Activated CD8-positive, alpha-beta memory T cell treated with anti-CD3 and anti-CD28 coated beads, Interleukin-2, amount 10 ng/mL, durations not matched to agents 7 days and 5 days (primary cell): ENCODE results near the gene B3GNT3. TPM values are rescaled to one million over a fixed set of nuclear protein-coding genes. Genes with fewer than 3 reads are reported as not detected.

Source experiments
- ATAC-seq: fragments of 150-1000 bp; cut with Tn5 transposase; one replicate; pipeline ENCODE4 v1.10.0; 2021; ENCODE audit warnings: moderate library complexity
- CTCF ChIA-PET: fragments of 350-600 bp; sonication (Branson Sonifier 250); formaldehyde crosslinking; loops from one replicate; lab custom pipeline; 2021; ENCODE audit warnings: antibody characterized with exemption; lab: Charles Lee
- DNase-seq: peaks from one replicate; pipeline ENCODE4 v3.0.0-alpha.2; 2020
- H3K27ac Mint-ChIP-seq: one replicate; pipeline ENCODE4 v1.8.0; 2021; ENCODE audit warnings: mild to moderate bottlenecking, mixed read lengths
- H3K27me3 Mint-ChIP-seq: one replicate; pipeline ENCODE4 v1.8.0; 2021; ENCODE audit warnings: mixed read lengths
- H3K36me3 Mint-ChIP-seq: one replicate; pipeline ENCODE4 v1.8.0; 2021; ENCODE audit warnings: mild to moderate bottlenecking, mixed read lengths
- H3K4me1 Mint-ChIP-seq: one replicate; pipeline ENCODE4 v1.8.0; 2021; ENCODE audit warnings: mixed read lengths
- H3K4me3 Mint-ChIP-seq: one replicate; pipeline ENCODE4 v1.8.0; 2021; ENCODE audit warnings: mild to moderate bottlenecking, moderate library complexity, mixed read lengths
- H3K9me3 Mint-ChIP-seq: one replicate; pipeline ENCODE4 v1.8.0; 2022; ENCODE audit warnings: low read depth, mixed read lengths
- total RNA-seq, 2 experiments: library from RNA; stranded (reverse); gene quantifications; one replicate each; pipeline ENCODE4 v1.2.3, GENCODE V29; 2021

B3GNT3 gene
- total RNA-seq, 2 experiments from 2014 or later = not detected

DNA sequence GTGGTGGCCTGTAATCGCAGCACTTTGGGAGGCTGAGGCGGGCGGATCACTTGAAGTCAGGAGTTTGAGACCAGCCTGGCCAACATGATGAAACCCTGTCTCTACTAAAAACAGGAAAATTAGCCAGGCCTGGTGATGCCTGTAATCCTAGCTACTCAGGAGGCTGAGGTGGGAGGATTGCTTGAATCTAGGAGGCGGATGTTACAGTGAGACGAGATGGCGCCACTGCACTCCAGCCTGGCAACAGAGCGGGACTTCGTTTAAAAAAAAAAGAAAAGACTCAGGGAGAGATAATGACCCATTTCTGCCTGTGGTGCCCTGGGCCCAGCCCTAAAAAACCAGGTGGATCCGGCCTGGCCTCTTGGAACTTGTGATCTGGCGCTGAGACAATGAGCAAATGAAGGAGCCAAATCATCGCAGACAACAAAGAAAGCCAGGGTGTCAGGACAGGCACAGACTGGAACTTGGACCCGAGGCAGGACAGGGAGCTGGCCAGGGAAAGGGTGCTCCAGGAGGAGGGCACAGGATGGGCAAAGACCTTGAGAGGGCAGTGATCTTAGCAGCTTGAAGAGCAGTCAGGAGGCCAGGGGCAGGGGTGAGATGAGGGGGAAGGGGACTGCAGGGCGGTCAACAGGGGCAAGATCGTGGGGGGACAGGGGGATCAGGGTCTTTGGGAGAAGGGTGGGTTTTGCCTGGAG, 53.8 kb downstream of the B3GNT3 start:
- peaks cover 15% of the 10 kb centered on the region for H3K36me3 Mint-ChIP-seq
- CTCF ChIA-PET = interaction anchor here (0.6 to 7.0 kb wide), 8 partner anchors 11 to 201 kb away, joined by 3 to 58 read pairs (median 4); partner anchors contain the start of genes CCDC124 and RPL18A
- H3K4me3 Mint-ChIP-seq = peak overlapping the region; percentile 86
- ATAC-seq (no peak), DNase-seq (no peak)
- no peaks in the 10 kb centered on the region for H3K9me3 Mint-ChIP-seq
- H3K4me1 Mint-ChIP-seq = peaks cover 65% of the 10 kb centered on the region
- peak overlapping the region; percentile 95 for H3K27ac Mint-ChIP-seq
- no peaks in the 10 kb centered on the region for H3K27me3 Mint-ChIP-seq

DNA sequence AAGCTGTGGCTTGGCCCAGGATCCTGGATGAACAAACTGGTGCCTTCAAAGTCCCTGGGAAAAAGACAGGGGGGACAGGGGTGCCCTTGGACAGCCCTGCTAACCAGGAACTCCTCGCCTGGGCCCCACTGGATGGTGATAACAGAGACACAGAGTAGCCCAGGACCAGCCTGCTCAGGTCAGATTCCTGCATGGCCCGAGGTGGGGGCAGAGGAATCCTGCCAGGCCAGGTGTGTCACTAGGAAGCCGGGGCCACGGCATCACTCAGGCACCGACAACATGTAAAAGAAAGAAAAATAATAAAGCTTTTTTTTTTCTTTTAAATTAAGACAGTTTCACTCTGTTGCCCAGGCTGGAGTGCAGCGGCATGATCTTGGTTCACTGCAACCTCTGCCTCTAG, 59.1 kb downstream of the B3GNT3 start:
- DNase-seq = no peak
- Mint-ChIP-seq H3K36me3 (no peaks in the 10 kb centered on the region), H3K4me1 (peaks cover 34% of the 10 kb centered on the region), H3K4me3 (no peak overlapping the region), H3K27me3 (no peaks in the 10 kb centered on the region), H3K9me3 (no peaks in the 10 kb centered on the region), H3K27ac (no peak overlapping the region)
- CTCF ChIA-PET = interaction anchor here (0.7 to 9.5 kb wide), 11 partner anchors 18 to 413 kb away, joined by 3 to 361 read pairs (median 7); partner anchors contain the start of genes CCDC124 and MAP1S
- no peak for ATAC-seq

DNA sequence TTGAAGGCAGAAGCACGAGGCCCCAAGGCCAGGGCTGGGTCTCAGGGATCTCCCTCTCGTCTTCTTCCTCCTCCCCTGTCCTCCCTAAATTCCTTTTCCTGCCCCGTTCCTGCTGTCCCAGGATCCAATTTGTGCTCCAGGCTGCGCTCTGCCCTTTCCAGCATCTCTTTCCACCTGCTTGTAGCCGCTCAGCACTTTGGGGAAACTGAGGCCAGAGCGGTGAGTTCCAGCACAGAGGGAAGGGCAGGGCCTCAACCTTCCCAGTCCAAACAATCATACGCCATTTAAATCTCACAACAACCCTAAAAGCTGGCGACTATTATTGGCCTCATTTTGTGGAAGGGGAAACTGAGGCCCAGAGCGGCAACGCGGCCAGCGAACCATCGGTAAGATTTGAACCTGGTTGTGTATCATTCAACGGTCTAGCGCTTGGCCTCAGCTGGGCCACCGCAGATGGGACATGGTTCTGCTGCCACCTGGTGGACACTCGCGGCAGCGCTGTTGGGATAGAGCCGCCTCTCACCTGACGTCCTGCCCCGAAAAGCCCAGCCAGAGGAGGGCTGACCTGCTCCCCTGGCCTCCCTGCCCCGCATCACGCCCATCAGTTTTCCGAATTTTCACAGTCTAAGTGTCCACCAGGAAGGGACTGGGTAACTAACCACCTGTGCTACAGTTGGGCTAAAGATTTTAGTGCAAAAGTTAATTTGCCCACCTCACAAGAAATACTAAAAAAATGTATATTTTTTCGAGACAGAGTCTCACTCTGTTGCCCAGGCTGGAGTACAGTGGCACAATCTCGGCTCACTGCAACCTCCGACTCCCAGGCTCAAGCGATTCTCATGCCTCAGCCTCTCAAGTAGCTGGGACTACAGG, 60.6 kb downstream of the B3GNT3 start:
- peak; percentile 92 for DNase-seq
- peak; percentile 24 for ATAC-seq
- Mint-ChIP-seq H3K9me3 (no peaks in the 10 kb centered on the region), H3K27ac (no peak overlapping the region), H3K4me1 (peaks cover 28% of the 10 kb centered on the region), H3K36me3 (peaks cover 9% of the 10 kb centered on the region), H3K4me3 (no peak overlapping the region), H3K27me3 (no peaks in the 10 kb centered on the region)
- CTCF ChIA-PET = interaction anchor here (0.6 to 9.5 kb wide), 29 partner anchors 9 to 360 kb away, joined by 3 to 361 read pairs (median 4); partner anchors contain the start of genes CCDC124, FCHO1, MAP1S and SLC5A5

DNA sequence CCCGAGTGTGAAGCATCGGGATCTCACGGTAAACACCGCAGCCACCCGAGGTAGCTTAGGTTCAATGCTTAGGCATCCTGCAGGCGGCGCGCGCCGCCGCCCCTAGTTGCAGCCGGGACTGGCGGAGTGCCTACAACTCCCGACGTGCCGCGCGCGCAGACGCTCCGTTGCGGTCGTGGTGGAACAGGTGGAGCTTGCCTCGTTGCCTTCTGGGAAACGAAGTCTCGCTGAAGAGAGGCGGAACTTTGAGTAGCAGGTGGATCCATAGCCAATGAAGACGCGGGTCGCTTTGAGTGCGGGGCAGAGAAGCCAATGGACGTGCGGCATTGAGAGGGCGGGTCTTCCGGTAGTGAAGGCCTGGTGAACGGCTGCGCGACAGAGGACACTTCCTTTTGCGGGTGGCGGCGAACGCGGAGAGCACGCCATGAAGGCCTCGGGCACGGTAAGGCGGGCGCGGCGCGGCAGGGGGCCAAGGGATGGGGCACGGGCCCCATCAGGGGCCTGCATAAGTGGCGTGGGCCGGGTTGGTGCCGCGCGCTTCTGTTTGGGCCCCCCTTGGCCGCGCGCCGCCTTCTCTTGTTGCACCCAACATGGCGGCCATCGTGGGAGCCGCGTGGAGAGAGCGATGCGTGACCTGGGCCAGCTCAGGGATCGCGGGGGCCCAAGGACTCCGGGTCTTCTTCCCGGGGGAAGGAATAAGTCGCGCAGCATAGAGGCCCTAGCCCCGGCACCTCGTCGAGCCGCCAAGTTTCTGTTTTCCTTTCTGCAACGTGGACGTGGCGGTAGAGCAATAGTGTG, 64.8 kb downstream of the B3GNT3 start, which contains the start of gene RPL18A:
TSS of gene RPL18A (plus strand) at position 378 of the 798 bp plus-strand sequence. CDS start at position 425, 47 bp downstream.
- peaks cover 37% of the 10 kb centered on the region for H3K4me1 Mint-ChIP-seq
- ATAC-seq (peak; percentile 97), DNase-seq (peak; percentile 100)
- peak within 1 kb of the TSS; percentile 93 for H3K27ac Mint-ChIP-seq
- H3K4me3 Mint-ChIP-seq = peak within 1 kb of the TSS; percentile 94
- no peaks in the 10 kb centered on the region for H3K9me3 Mint-ChIP-seq
- H3K27me3 Mint-ChIP-seq = no peaks in the 10 kb centered on the region
- CTCF ChIA-PET = interaction anchor here (0.6 to 9.5 kb wide), 45 partner anchors 11 to 419 kb away, joined by 3 to 361 read pairs (median 4); partner anchors contain the start of genes CCDC124, FCHO1, JAK3 and MAP1S
- H3K36me3 Mint-ChIP-seq = peaks cover 37% of the 10 kb centered on the region

DNA sequence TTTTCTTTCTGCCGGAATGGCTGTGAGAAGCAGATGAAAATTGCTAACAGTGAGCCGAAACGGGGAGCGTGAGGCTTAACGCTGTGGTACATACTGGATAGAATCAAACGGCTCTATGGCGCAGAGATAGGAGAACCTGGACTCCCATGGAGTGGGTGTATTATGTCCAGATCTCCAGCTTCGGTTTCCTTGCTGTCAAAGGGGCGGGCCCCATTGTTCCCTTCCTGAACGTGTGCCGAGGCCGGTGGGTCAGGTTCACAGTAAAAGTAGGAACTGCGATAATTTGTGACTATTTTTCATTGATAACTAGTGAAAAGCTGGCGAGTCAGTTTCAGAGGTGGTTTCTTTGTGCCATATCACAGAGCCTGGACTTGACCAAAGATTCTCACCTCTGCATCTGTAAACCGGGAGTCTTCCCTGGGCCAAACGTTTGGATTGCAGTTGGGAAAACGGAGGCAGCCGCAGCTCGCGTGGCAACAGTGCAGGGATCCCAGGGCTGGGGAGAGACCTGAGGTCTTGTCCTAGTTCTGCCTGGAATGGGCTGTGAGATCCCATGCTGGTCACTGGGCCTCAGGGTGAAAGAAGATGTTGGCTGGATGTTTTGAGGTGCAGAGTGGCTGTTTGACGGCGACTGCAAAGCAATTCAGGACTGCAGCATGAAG, 65.5 kb downstream of the B3GNT3 start:
- H3K4me3 Mint-ChIP-seq = peak overlapping the region; percentile 94
- no peaks in the 10 kb centered on the region for H3K9me3 Mint-ChIP-seq
- no peaks in the 10 kb centered on the region for H3K27me3 Mint-ChIP-seq
- CTCF ChIA-PET = interaction anchor here (0.9 to 9.5 kb wide), 7 partner anchors 12 to 238 kb away, joined by 3 to 361 read pairs (median 18); partner anchors contain the start of genes CCDC124, JAK3 and SLC5A5
- H3K27ac Mint-ChIP-seq = peak overlapping the region; percentile 93
- ATAC-seq (no peak), DNase-seq (no peak)
- H3K4me1 Mint-ChIP-seq = peaks cover 34% of the 10 kb centered on the region
- peaks cover 40% of the 10 kb centered on the region for H3K36me3 Mint-ChIP-seq

DNA sequence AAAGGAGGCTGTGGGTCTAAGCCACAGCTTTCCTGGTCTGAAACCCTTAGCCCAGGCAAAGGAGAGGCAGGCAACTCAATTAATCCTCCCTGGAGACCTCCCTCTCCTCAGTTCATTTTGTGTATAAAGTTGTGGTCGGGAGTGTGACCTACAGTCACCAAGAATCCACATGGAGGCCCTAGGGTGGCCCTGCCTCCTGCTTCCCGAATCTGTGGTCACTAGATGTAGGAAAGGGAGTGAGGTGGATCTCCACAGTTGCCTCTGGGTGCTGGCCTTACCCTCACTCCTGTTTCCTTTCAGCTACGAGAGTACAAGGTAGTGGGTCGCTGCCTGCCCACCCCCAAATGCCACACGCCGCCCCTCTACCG, 66.0 kb downstream of the B3GNT3 start:
- Mint-ChIP-seq H3K27me3 (no peaks in the 10 kb centered on the region), H3K4me1 (peaks cover 31% of the 10 kb centered on the region), H3K27ac (peak overlapping the region; percentile 93), H3K36me3 (peaks cover 40% of the 10 kb centered on the region), H3K9me3 (no peaks in the 10 kb centered on the region), H3K4me3 (peak overlapping the region; percentile 94)
- CTCF ChIA-PET = interaction anchor here (0.9 to 9.5 kb wide), 5 partner anchors 11 to 137 kb away, joined by 3 to 361 read pairs (median 34); partner anchors contain the start of genes CCDC124, JAK3 and SLC5A5
- DNase-seq (no peak), ATAC-seq (no peak)

DNA sequence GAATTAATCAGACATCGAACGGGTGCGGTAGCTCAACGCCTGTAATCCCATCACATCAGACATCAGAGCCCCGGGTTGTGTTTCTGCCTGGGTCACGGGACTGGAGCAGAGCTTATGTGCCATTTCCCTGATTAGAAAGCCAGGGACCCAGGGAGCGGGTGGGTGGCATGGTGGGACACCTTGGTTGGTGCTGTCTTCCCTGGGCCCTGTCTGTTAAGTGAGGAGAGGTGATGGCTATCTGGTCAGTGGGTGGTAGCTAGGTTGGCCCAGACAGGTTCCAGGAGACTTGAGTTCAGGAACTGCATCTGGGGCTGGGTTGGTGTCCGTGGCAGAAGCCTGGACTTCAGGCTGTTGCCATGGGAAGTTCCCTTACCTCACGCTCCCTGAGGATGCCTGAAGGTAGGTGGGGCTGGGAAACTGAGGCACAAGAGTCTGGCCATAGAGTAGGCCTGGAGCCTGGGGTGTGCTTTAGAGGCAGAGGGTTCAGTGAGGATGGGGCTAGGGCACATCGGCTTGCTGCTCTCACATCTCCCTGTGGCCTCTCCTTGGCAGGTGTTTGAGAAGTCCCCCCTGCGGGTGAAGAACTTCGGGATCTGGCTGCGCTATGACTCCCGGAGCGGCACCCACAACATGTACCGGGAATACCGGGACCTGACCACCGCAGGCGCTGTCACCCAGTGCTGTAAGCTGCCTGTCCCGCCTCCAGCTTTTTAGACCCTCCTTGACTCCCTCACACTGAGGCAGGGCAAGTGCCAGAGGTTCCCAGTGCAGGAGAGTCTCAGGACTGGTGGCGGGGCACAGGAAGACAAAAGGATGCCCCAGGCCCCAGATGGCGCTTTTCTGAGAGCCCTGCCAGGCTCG, 66.8 kb downstream of the B3GNT3 start:
- Mint-ChIP-seq H3K27me3 (no peaks in the 10 kb centered on the region), H3K4me1 (peaks cover 31% of the 10 kb centered on the region), H3K9me3 (no peaks in the 10 kb centered on the region), H3K27ac (peak overlapping the region; percentile 93), H3K36me3 (peaks cover 40% of the 10 kb centered on the region), H3K4me3 (peak overlapping the region; percentile 94)
- ATAC-seq (no peak), DNase-seq (peak; percentile 39)
- CTCF ChIA-PET = interaction anchor here (0.9 to 9.5 kb wide), 3 partner anchors 10 to 71 kb away, joined by 3 to 361 read pairs (median 34); partner anchors contain the start of genes CCDC124 and SLC5A5

DNA sequence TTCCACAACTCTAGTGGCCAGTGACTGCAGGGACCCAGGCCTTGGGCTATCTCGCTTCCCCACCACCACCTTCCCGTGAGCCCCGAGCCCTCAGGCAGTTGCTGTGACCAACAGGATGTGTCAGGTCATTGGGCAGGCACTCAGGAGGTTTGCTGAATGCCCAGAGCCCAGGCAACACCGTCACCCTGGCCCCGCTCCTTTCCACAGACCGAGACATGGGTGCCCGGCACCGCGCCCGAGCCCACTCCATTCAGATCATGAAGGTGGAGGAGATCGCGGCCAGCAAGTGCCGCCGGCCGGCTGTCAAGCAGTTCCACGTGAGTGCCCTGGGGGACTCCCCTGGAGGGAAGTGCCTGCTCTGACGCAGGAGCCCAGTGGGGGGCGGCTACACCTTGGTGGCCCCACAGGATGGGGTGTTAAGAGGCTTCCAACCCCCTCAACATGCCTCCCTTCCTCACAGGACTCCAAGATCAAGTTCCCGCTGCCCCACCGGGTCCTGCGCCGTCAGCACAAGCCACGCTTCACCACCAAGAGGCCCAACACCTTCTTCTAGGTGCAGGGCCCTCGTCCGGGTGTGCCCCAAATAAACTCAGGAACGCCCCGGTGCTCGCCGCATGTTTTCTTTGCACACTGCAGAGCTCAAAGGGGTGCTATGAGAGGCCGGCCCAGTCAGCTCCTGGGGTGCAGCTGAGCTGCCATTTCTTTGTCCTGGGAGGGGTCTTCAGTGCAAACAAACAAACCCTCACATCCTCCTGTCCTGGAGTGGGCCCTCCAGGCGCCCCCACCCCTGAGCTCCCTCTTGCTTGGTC, 68.0 kb downstream of the B3GNT3 start:
- Mint-ChIP-seq H3K27ac (peak overlapping the region; percentile 8), H3K4me3 (peak overlapping the region; percentile 11), H3K27me3 (no peaks in the 10 kb centered on the region), H3K9me3 (no peaks in the 10 kb centered on the region), H3K36me3 (peaks cover 40% of the 10 kb centered on the region), H3K4me1 (peaks cover 31% of the 10 kb centered on the region)
- CTCF ChIA-PET = interaction anchor here (0.8 to 9.5 kb wide), 4 partner anchors 9 to 135 kb away, joined by 3 to 361 read pairs (median 13); partner anchors contain the start of genes CCDC124 and SLC5A5
- DNase-seq (no peak), ATAC-seq (no peak)
